K562 (cell line): ENCODE data around the gene CYTH1. TPM values are rescaled to one million over a fixed set of nuclear protein-coding genes. Genes with fewer than 3 reads are reported as not detected.

ENCODE experiments used
- ATAC-seq: fragments of 200-7000 bp; cut with Tn5 transposase; 3 replicates; pipeline ENCODE4 v1.9.1; 2020; ENCODE audit warnings: moderate library complexity
- BruUV-seq: library from RNA; stranded (reverse); fragments of 400-500 nt; replicated peaks from 2 replicates; lab custom pipeline; 2021; lab: Mats Ljungman, UMichigan
- CTCF ChIA-PET: fragments of 300-600 bp; formaldehyde crosslinking; extraction: SDS; loops from one replicate; lab custom pipeline; 2021; ENCODE audit warnings: low intra/inter-chr PET ratio; lab: Yijun Ruan, JAX
- POLR2A ChIA-PET: fragments of 300-600, 350-650 bp; sonication (Branson Sonifier 250); formaldehyde crosslinking; extraction: SDS; loops from one replicate; lab custom pipeline; 2021; ENCODE audit warnings: antibody characterized with exemption, inconsistent platforms; lab: Yijun Ruan, JAX
- DNase-seq, 4 experiments: peaks; one replicate each; pipeline versions ENCODE4 v3.0.0 to v3.0.0-alpha.2; 2011 to 2018; ENCODE audit warnings: low spot score in 3 of 4, mixed read lengths in 3 of 4; ENCODE audit errors: extremely low read depth in 1 of 4
- FAIRE-seq: peaks from 2 replicates; lab custom pipeline; 2011; peaks lifted over from hg19 to GRCh38; lab: Jason Lieb, UNC
- H2AFZ ChIP-seq: 2 replicates; pipeline ENCODE4 v1.6.0; 2011; ENCODE audit warnings: low read depth, low read length, control low read depth, inconsistent platforms
- H3K27ac ChIP-seq: fragments of 200-600 bp; 3 replicates; pipeline ENCODE4 v1.8.0; 2011; ENCODE audit warnings: low read depth, mild to moderate bottlenecking, control low read depth, inconsistent platforms, low read length, moderate library complexity, mixed read lengths; ENCODE audit errors: extremely low read depth
- H3K27me3 ChIP-seq, 2 experiments: fragments of 300-600 bp in 1 of 2; 2 replicates in 1 of 2; 3 replicates in 1 of 2; pipeline versions ENCODE4 v1.6.0 to v1.8.0; 2011; ENCODE audit warnings: inconsistent platforms in 2 of 2, low read length in 2 of 2, mild to moderate bottlenecking in 1 of 2, mixed read lengths in 1 of 2, moderate library complexity in 1 of 2; ENCODE audit not compliant: control insufficient read depth in 2 of 2, insufficient read depth in 2 of 2
- H3K36me3 ChIP-seq: fragments of 300-600 bp; 3 replicates; pipeline ENCODE4 v1.8.0; 2011; ENCODE audit warnings: mild to moderate bottlenecking, low read length, inconsistent platforms; ENCODE audit not compliant: control insufficient read depth, insufficient read depth
- H3K4me1 ChIP-seq, 2 experiments: fragments of 200-600 bp in 1 of 2; replicated peaks in 1 of 2; 2 replicates in 1 of 2; 3 replicates in 1 of 2; pipeline versions ENCODE4 v1.5.1 to v1.8.0; 2011; ENCODE audit warnings: inconsistent platforms in 2 of 2, low read length in 2 of 2, mild to moderate bottlenecking in 1 of 2, mixed read lengths in 1 of 2, moderate library complexity in 1 of 2; ENCODE audit not compliant: control insufficient read depth in 2 of 2, insufficient read depth in 2 of 2
- H3K4me2 ChIP-seq: 2 replicates; pipeline ENCODE4 v1.6.1; 2011; ENCODE audit warnings: low read length, control low read depth, inconsistent platforms, mixed read lengths; ENCODE audit not compliant: insufficient read depth
- H3K4me3 ChIP-seq: fragments of 200-600 bp; sonication (generic), shearing (Covaris generic); 2 replicates; pipeline ENCODE4 v1.5.1; 2016; ENCODE audit warnings: control low read depth, inconsistent platforms
- H3K79me2 ChIP-seq: fragments of 200-600 bp; 3 replicates; pipeline ENCODE4 v1.8.0; 2011; ENCODE audit warnings: low read length, inconsistent platforms; ENCODE audit not compliant: control insufficient read depth, insufficient read depth
- H3K9ac ChIP-seq, 2 experiments: 2 replicates each; pipeline versions ENCODE4 v1.6.0 to v1.6.1; 2011; ENCODE audit warnings: low read depth in 2 of 2, low read length in 2 of 2, control low read depth in 1 of 2, inconsistent platforms in 1 of 2, mild to moderate bottlenecking in 1 of 2, mixed read lengths in 1 of 2; ENCODE audit not compliant: insufficient read depth in 1 of 2
- H3K9me1 ChIP-seq: one replicate; pipeline ENCODE4 v1.6.0; 2011; ENCODE audit warnings: inconsistent platforms, mild to moderate bottlenecking, low read length, moderate library complexity; ENCODE audit not compliant: control insufficient read depth, insufficient read depth
- H3K9me3 ChIP-seq: replicated peaks from 2 replicates; pipeline ENCODE4 v1.5.1; 2011; ENCODE audit warnings: low read depth, low read length, inconsistent platforms; ENCODE audit not compliant: control insufficient read depth, insufficient read depth
- H4K20me1 ChIP-seq: replicated peaks from 2 replicates; pipeline ENCODE4 v1.6.1; 2011; ENCODE audit warnings: low read length, inconsistent platforms, mixed read lengths; ENCODE audit not compliant: control insufficient read depth, insufficient read depth
- BHLHE40 ChIP-seq: IDR thresholded peaks from 2 replicates; pipeline ENCODE4 v1.6.1; 2011; ENCODE audit warnings: low read length, improper control_type of control experiment
- CBFA2T3 ChIP-seq: fragments of 450-650 bp; IDR thresholded peaks from 2 replicates; pipeline ENCODE4 v1.6.1; 2017
- E2F1 ChIP-seq: sonication (generic); formaldehyde crosslinking; IDR thresholded peaks from 2 replicates; pipeline ENCODE4 v1.8.1; 2023; ENCODE audit warnings: mild to moderate bottlenecking, missing genetic modification reagents, moderate library complexity
- REST ChIP-seq, 2 experiments: fragments of 450-650 bp; formaldehyde crosslinking in 1 of 2; IDR thresholded peaks; 2 replicates each; pipeline versions ENCODE4 v1.4.0 to v1.6.1; 2014 to 2020; ENCODE audit warnings: mild to moderate bottlenecking in 2 of 2, borderline replicate concordance in 1 of 2, low read depth in 1 of 2
- ZNF785 ChIP-seq: fragments of 250-450 bp; sonication (Bioruptor Pico); IDR thresholded peaks from 2 replicates; pipeline ENCODE4 v1.4.0; 2020; ENCODE audit warnings: mild to moderate bottlenecking
- WGBS: fragments of 100-300 bp; shearing (Covaris generic); methylation state at CpG from one replicate; pipeline ENCODE4 v1.1.6; 2016; ENCODE audit warnings: low coverage, mixed read lengths; ENCODE audit not compliant: insufficient coverage; ENCODE audit errors: missing lambda C conversion rate; 5-methylcytosine and 5-hydroxymethylcytosine counted together
- in situ Hi-C: fragments of 300-500 bp; cut with MboI; formaldehyde crosslinking; loops from 4 replicates; pipeline ENCODE4 v1.15.0; 2018; ENCODE audit warnings: inconsistent platforms, mixed read lengths
- intact Hi-C: fragments of 100-400 bp; cut with micrococcal nuclease; formaldehyde crosslinking; loops from 2 replicates; pipeline ENCODE4 v1.14.2; 2022
- polyA plus RNA-seq, 8 experiments: library from polyadenylated mRNA; depleted of rRNA in 4 of 8; stranded (reverse) in 5 of 8; unstranded in 3 of 8; fragments of >200 nt; fragmentation: Nextera tagmentation in 2 of 8; fragmentation: Illumina TruSeq in 1 of 8; extraction: Ambion mirVana in 2 of 8; extraction: Trizol in 1 of 8; gene quantifications; 2 replicates each; pipeline versions ENCODE4 v1.2.1 to v1.2.3, GENCODE V29; 2011 to 2014; ENCODE audit warnings: inconsistent platforms in 1 of 8, missing spikeins in 1 of 8
- total RNA-seq, 7 experiments: library from RNA; depleted of rRNA in 6 of 7; stranded (reverse); fragments of >200 nt in 6 of 7; fragmentation: Illumina TruSeq in 2 of 7; extraction: Trizol in 2 of 7; gene quantifications; 2 replicates each; pipeline versions ENCODE4 v1.2.1 to v1.2.3, GENCODE V29; 2011 to 2021; ENCODE audit warnings: low replicate concordance in 1 of 7

CYTH1 gene
- total and polyA plus RNA-seq, 9 of the 15 experiments (the other 6 are each of a cell fraction or from before 2014, with no cell fraction given), result 0.52 to 27.7 (median 16.8) TPM

- no peak for ATAC-seq
- CTCF ChIA-PET, result interaction anchor here (0.6 kb wide), 1 partner anchor 12 kb away, joined by 3 read pairs; no protein-coding TSS in a partner anchor
- no peaks in the 10 kb centered on the region for H3K9me3 ChIP-seq
- intact Hi-C loops, result no loop called here
- H3K36me3 ChIP-seq, result no peaks in the 10 kb centered on the region
- no TSS peak for BruUV-seq
- H3K4me3 ChIP-seq, result no peak overlapping the region
- no peak overlapping the region for H3K9ac ChIP-seq
- 39% methylated on average over 6 of the region's 6 CpGs for WGBS
- FAIRE-seq, result no peak
- H2AFZ ChIP-seq, result no peak overlapping the region
- peaks cover 57% of the 10 kb centered on the region for H4K20me1 ChIP-seq
- DNase-seq, result no peak
- TF ChIP-seq CBFA2T3 (peak; percentile 24; the same call in 1 of the 2 replicates), BHLHE40 (no peak), REST (IDR thresholded peaks at IDR 0.05; ENCODE audit: borderline replicate concordance) (no peak), REST (CRISPR knock-in tag; IDR thresholded peaks at IDR 0.05; ENCODE audit: low read depth) (no peak), E2F1 (CRISPR knock-in tag) (no peak), ZNF785 (CRISPR knock-in tag) (no peak)
- H3K79me2 ChIP-seq, result peaks cover 29% of the 10 kb centered on the region
- in situ Hi-C loops, result no loop called here
- H3K9me1 ChIP-seq, result no peaks in the 10 kb centered on the region
- peaks cover 0 to 15% of the 10 kb centered on the region in 2 experiments; a peak in 3 of 5 replicates for H3K4me1 ChIP-seq
- POLR2A ChIA-PET, result interaction anchor here (0.5 to 2.0 kb wide), 7 partner anchors 9 to 1085 kb away, joined by 3 to 9 read pairs (median 3); no protein-coding TSS in a partner anchor
- H3K4me2 ChIP-seq, result no peak overlapping the region
- H3K27ac ChIP-seq, result no peak overlapping the region
- H3K27me3 ChIP-seq, result no peaks in the 10 kb centered on the region
Observed at GRCh38 chr17:78725448-78726021, 56.5 kb downstream of the CYTH1 start.
